ENCODE results near the gene ARL6IP4.

- TF ChIP-seq CTCF (IDR thresholded peaks at IDR 0.05) (no peak), POLR2A (IDR thresholded peaks at IDR 0.05) (no peak)
Observed at GRCh38 chr12:122981587-122982476, 1.4 kb downstream of the ARL6IP4 start.

Measured in lower leg skin (tissue), 3 donors.